DOHH2 (cell line): ENCODE results near the gene FAT3.

Experiments used
- CTCF ChIP-seq: fragments of 200-600 bp; sonication (generic); IDR thresholded peaks from one replicate; pipeline ENCODE4 v1.5.1; 2014; ENCODE audit warnings: antibody characterized with exemption, mild to moderate bottlenecking, low read depth, low read length; ENCODE audit not compliant: poor library complexity, severe bottlenecking
- EZH2phosphoT487 ChIP-seq: fragments of 200-600 bp; sonication (generic); IDR thresholded peaks from 2 replicates; pipeline ENCODE4 v1.6.1; 2017; ENCODE audit warnings: borderline replicate concordance, mild to moderate bottlenecking, antibody characterized with exemption, low read length, moderate library complexity, mixed read lengths

GRCh38 chr11:92251980-92252379 is 27.4 kb downstream of the FAT3 start:
- TF ChIP-seq CTCF (no peak), EZH2phosphoT487 (no peak)
